Pons (tissue), 1 donor: ENCODE results near the gene GNL2.
A peak's percentile ranks its signal among the peaks of the same experiment; 100 is the strongest.

Source experiments
- DNase-seq: peaks from one replicate; pipeline ENCODE4 v3.0.0-alpha.2; 2016; ENCODE audit warnings: low spot score

GNL2 gene

DNA sequence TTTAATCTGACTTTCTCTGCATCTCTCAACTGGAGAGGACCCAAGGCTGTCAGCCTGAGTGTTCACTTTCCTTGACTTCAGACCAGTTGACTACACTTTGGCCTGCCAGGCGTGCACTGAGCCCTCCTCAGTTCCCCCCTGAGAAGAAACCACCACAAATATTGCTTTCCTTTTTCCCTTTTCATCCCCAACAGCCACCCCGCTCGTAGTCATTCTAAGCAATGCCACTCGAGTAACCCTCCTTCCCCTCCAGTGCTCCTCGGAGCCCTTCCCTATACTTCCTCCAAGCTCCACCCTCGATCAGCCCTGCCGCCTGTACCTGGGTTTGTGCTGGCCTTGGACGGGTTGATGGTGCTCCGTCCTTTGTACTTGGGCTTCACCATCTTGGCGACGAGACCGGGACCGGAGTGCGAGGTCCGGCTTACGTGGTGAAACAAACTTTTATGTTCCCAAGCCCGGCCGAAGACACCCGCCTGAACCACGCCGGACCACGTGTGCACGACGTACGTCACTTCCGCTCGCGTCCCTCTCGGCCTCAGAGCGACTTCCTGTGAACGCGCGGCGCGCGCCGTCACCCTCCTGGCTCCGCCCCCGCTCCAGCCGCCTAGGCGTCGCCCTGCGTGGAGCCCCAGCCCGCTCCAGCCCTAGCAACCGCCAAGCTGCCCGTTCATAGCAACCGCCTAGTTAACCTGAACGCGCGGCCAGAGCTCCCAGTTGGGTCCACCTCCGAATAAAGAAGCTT is at the start of gene GNL2:
GNL2 (minus strand) TSS at position 498 of the 742 bp plus-strand sequence; CDS start at position 383, 115 bp downstream.
- DNase-seq = peak; percentile 93

GRCh38 chr1:37641059-37641458 is 45.3 kb upstream of the GNL2 start:
- no peak for DNase-seq

DNA sequence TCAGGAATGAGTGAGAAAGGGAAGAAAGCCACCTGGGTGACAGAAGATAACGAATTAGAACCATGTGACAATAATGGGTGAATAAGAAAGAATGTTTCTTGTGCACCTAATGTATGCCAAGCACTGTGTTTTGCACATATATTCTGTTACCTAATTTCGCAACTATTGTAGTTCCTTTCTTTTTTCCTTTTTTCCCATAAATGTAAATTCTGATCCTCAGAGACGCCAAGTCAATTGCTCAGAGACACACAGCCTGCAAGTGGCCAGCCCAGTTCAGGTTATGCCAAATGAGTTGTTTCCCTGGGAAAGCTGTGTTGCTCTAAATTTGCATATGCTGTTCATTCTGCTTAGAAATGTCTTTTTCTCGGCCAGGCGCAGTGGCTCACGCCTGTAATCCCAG is 40.7 kb upstream of the GNL2 start:
- DNase-seq = no peak

DNA sequence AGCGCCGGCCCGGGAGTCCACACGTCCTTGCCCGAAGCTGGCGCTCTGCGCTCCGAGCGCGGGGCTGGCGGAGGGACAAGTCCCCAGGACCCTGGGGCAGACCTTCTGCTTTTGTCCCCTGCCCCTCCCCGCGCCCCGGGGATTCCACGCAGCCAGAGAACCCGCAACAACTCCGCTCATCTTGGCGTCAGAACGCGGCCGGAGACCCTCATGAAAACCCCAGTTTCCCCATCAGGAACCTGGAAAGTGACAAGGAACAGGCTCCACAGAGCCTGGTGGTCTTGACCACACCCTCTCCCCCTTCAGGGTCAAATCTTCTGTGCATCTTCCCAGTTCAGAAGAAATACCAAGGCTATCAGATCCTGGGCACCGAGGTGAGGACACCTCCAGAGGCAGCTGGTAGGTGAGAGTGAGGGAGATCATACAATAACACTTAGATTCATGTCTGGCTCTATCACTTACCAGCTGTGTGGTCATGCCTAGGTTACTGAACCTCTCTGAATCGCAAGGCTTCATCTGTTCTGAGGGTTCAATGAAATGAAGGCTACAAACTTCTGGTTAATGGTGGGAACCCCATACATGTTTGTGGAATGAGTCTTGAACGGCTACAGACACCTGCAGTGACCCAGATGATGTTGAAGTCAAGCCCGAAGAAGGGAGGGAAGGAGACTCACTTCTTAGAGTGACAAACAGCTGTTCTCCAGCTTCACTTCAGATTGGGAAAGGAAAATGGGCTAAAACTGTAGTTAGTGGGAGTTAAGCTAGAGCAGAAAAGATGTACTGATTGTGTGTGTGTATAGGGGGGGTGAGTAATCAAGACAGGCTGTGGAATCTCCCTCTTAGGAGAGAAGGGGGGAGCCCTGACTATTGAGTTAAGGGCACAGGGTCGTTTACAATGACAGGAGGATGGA is 39.5 kb upstream of the GNL2 start:
- no peak for DNase-seq

DNA sequence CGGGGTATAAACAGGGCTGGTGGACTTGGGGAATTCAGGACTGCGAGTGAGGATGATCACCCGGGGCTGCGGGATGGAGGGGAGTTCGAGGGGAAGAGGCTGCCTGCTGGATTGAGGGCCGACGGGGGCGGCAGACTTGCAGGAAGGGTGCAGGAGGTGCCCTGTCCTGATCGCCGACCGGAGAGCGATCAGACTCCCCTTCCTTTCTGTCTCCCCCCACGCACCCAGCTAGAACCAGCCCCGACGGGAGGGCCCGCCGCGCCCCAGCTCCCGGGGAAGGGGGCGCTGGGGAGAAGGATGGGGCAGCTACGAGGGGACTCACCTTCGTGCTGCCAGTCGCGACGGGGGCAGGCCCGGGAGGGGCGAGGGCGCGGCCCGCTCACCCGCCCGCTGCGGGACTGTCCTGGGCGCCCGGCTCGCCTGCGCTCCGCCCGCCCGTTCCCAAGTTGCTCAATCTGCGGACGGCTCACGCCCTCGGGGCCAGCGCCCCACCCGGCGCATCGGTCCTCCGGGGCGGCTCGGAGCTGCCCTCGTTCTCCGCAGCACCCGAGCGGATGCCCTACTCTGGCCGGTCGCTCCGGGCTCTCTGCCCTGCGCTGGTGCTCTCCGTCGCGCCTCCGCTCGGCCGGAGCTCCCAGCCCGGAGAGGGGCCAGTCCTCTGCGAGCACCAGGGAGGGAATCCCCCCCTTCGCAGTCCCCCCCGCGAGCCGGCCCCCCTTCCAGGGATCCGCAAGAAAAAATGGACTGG is 38.7 kb upstream of the GNL2 start, which contains the start of gene RSPO1:
RSPO1 (minus strand) TSS at position 649 of the 748 bp plus-strand sequence. CDS start 5,231 bp downstream, outside the sequence.
- no peak for DNase-seq

- no peak for DNase-seq
Observed at GRCh38 chr1:37633938-37634243, 38.2 kb upstream of the GNL2 start.

- DNase-seq = no peak
Observed at GRCh38 chr1:37633040-37633937, 37.6 kb upstream of the GNL2 start.

DNA sequence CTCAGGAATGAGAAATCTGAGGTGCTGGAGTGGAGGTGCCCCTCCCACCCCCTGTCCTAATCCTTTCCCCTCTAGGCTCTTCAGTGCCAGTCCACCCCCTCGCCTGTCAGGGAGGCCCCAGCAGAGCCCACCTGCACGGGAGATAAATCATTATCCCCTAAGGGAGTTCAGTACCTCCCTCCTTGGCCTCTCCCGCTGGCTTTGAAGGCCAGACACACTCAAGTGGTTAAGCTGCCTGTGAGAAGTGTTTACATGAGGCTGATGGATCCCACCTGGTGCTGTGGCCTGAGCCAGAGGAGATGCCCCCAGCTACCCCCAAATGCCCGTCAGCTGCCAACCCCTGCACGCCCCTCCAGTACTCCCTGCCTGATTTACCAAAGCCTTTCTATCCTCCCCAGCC is 35.3 kb upstream of the GNL2 start:
- no peak for DNase-seq

DNA sequence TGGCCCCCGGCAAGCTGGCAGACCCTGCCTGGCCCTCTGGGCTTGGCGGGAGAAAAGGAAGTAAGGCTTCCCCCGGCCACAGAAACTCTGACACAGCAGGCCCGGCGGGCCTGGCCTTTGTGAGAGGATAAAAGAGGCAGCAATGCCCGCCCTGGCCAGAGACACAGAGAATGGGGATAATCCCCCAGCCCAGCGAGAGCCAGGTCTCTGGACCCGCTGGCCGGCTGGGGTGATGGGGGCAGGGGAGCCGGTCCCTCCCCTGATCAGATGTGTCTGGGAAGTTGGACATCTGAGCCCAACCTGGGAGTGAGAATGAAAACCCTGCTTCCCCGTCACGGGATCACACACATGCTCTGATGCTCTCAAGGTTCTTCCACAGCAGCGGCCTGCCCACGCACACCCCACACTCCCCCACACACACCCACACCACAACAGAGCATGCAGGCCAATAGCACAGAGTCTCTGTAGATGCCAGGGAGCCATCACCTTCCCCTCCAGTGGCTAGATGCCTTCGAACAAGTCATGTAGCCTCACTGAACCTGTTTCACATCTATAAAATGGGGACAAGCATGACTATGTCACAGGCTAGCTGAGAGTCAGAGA is 34.8 kb upstream of the GNL2 start:
- DNase-seq = no peak

DNA sequence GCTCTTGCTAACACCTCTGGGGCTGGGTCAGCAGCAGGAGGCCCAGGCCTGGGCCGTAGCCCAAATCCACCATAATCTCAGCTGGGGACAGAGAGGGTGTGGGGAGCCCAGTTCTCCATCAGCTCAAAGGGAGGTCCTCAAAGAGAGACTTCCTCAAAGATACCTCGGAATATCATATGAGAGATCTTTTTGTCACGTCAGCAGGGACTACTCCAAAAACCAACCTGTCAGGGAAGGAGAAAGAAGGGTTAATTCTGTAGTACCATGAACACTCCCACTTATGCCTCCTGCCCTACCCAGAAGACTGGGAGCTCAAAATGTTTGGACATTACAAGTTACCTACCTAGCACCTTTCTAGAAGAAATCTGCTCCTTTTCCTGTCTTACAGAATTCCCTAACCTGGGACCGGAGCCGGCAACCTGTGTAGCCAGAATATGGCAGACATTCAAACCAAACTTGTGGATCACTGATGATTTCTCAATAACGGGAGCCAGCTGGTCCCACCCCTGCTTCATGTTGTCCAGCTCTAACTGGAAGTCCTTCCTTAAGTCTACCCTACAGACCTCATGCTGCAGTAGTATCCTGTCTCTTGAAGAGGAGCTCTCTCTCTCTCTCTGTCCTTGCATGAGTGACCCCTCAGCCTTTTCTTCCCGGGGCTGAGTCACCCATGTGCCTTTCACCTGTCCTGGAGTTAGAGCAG is 34.1 kb upstream of the GNL2 start:
- DNase-seq = no peak

DNA sequence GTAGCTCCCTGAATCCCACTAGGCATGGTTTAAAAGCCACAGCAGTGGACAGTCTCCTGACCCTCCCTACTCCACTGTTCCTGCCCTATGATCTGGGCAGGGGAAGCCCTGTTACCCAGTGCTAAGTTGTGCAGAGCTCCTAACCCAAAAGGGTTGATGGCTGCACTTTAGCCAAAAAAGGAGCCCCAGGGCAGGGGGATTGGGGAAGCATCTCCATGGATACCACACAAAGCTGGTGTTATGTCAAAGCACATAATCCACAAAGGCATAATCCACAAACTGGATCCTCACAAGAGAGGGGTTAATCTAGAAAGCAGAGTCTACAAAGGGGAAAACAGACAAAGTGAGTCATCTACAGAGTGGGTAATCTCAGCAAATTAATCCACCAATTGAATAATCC is 33.3 kb upstream of the GNL2 start:
- no peak for DNase-seq

DNA sequence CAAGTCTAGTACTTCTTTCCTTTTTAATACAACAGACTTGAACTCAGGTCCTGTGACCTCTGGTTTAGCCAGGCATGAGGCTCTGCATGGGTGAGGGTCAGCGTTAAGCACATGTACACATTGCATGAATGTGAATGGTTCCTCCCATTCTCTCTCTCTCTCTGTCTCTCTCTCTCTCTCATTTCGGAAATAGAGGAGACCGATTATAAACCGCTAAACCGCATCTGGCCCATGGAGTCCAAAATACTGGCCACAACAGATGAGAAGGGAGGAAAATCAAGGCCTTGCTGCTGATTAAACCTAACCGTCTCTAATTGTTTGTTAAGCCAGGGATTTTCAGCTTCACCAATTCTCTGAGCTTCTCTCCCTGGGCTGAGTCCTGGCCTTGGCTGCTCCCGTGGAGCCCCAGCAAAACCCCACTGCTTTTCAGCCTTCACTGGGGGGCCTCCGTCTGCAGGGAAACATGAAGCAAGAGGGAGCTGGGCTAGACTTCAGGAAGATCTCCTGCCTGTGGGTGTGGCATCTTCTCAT is 32.4 kb upstream of the GNL2 start:
- DNase-seq = no peak

GRCh38 chr1:37622131-37622530 is 26.4 kb upstream of the GNL2 start:
- no peak for DNase-seq

GRCh38 chr1:37621326-37621870 is 25.7 kb upstream of the GNL2 start:
- no peak for DNase-seq

GRCh38 chr1:37620707-37621106 is 25.0 kb upstream of the GNL2 start:
- no peak for DNase-seq

DNA sequence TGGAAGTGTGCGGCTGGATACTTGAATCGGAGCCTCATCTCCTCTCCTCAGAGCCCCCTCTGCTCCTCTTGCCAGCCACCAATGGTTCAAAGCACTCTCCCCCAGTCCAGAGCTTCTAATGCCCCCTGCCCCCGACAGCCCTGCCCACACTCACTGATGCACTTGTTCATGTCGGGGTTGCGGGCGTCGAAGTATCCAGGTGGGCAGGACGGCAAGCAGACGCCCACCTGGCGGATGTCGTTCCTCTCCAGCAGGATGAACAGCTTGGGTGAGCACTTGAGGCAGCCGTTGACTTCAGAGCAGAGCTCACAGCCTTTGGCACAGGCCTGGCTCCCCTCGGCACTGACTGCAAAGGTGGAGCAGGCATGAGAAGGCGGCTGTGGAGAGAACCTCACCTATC is 20.6 kb upstream of the GNL2 start:
- DNase-seq = no peak

GRCh38 chr1:37614105-37614504 is 18.4 kb upstream of the GNL2 start:
- no peak for DNase-seq

GRCh38 chr1:37612186-37612585 is 16.4 kb upstream of the GNL2 start:
- DNase-seq = no peak

GRCh38 chr1:37609994-37610393 is 14.3 kb upstream of the GNL2 start:
- no peak for DNase-seq

DNA sequence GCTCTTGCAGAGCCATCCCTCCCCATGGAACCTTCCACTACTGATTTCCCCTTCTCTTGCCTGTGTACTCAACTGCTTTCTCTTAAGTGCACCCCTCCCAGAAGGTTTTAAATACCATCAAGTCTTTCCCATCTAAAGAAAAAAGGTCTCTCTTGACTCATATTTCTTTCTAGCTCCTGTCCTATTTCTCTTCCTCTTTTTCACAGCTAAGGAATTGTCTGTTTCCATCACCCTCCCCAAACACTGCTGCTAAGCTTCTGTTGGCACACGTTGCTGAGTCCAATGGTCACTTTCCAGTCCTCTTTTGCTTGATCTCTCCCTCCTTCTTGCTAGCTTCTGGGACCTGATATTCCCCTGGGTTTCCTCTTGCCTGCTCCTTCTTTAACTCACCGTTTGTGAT is 13.3 kb upstream of the GNL2 start:
- no peak for DNase-seq
